SK-N-SH treated with all-trans-retinoic acid at 6 μM for 48 hours (cell line): ENCODE measurements around the gene KIF24.
"Not testable (repeated sequence)": the region's sequence is repeated elsewhere in the genome, so short reads cannot be mapped to it uniquely, and the experiment has no call there.

ENCODE experiments used
- ATAC-seq: fragments of 200-7000 bp; cut with Tn5 transposase; 3 replicates; pipeline ENCODE4 v1.9.1; 2020; ENCODE audit warnings: mild to moderate bottlenecking, moderate library complexity
- ARNTL ChIP-seq: fragments of 450-650 bp; formaldehyde crosslinking; IDR thresholded peaks from 2 replicates; pipeline ENCODE4 v1.5.0; 2020; ENCODE audit warnings: low read depth, mild to moderate bottlenecking, moderate library complexity, borderline replicate concordance
- BACH2 ChIP-seq: fragments of 250-450 bp; sonication (Bioruptor Pico); IDR thresholded peaks from 2 replicates; pipeline ENCODE4 v1.9.0; 2021; ENCODE audit warnings: mild to moderate bottlenecking, borderline replicate concordance
- ESRRG ChIP-seq: fragments of 250-450 bp; sonication (Bioruptor Pico); IDR thresholded peaks from 2 replicates; pipeline ENCODE4 v1.6.1; 2021; ENCODE audit warnings: mild to moderate bottlenecking
- GLIS3 ChIP-seq: fragments of 250-450 bp; sonication (Bioruptor Pico); IDR thresholded peaks from 2 replicates; pipeline ENCODE4 v1.5.0; 2020; ENCODE audit warnings: mild to moderate bottlenecking, moderate library complexity
- ISL1 ChIP-seq: fragments of 250-450 bp; sonication (Bioruptor Pico); IDR thresholded peaks from 2 replicates; pipeline ENCODE4 v2.1.2; 2022; ENCODE audit warnings: mild to moderate bottlenecking, moderate library complexity
- OSR1 ChIP-seq: fragments of 250-450 bp; sonication (Bioruptor Pico); IDR thresholded peaks from 2 replicates; pipeline ENCODE4 v1.8.0; 2022; ENCODE audit warnings: moderate library complexity, mild to moderate bottlenecking, inconsistent platforms
- PATZ1 ChIP-seq: fragments of 250-450 bp; sonication (Bioruptor Pico); IDR thresholded peaks from 2 replicates; pipeline ENCODE4 v1.8.0; 2020; ENCODE audit warnings: mild to moderate bottlenecking, moderate library complexity, borderline replicate concordance
- PPARA ChIP-seq: fragments of 250-450 bp; sonication (Bioruptor Pico); IDR thresholded peaks from 2 replicates; pipeline ENCODE4 v1.5.0; 2020; ENCODE audit warnings: mild to moderate bottlenecking, borderline replicate concordance
- RARB ChIP-seq: fragments of 250-450 bp; sonication (Bioruptor Pico); IDR thresholded peaks from 2 replicates; pipeline ENCODE4 v1.8.0; 2021; ENCODE audit warnings: mild to moderate bottlenecking, moderate library complexity
- SNAI2 ChIP-seq: fragments of 250-450 bp; sonication (Bioruptor Pico); IDR thresholded peaks from 2 replicates; pipeline ENCODE4 v1.5.0; 2020; ENCODE audit warnings: mild to moderate bottlenecking, moderate library complexity
- ZC3H10 ChIP-seq: fragments of 250-450 bp; sonication (Bioruptor Pico); IDR thresholded peaks from 2 replicates; pipeline ENCODE4 v1.5.1; 2021; ENCODE audit warnings: mild to moderate bottlenecking, moderate library complexity
- ZFP3 ChIP-seq: fragments of 250-450 bp; sonication (Bioruptor Pico); IDR thresholded peaks from 2 replicates; pipeline ENCODE4 v1.5.0; 2020; ENCODE audit warnings: mild to moderate bottlenecking, moderate library complexity
- ZFP30 ChIP-seq: fragments of 450-650 bp; formaldehyde crosslinking; IDR thresholded peaks from 2 replicates; pipeline ENCODE4 v1.5.0; 2022; ENCODE audit warnings: mild to moderate bottlenecking, moderate library complexity
- ZNF565 ChIP-seq: fragments of 450-650 bp; formaldehyde crosslinking; conservative IDR thresholded peaks from 2 replicates; pipeline ENCODE4 v1.5.0; 2020; ENCODE audit warnings: low read depth, mild to moderate bottlenecking, moderate library complexity
- ZNF70 ChIP-seq: fragments of 450-650 bp; formaldehyde crosslinking; IDR thresholded peaks from 2 replicates; pipeline ENCODE4 v1.5.0; 2020; ENCODE audit warnings: mild to moderate bottlenecking, moderate library complexity
- ZNF8 ChIP-seq: fragments of 450-650 bp; formaldehyde crosslinking; IDR thresholded peaks from 2 replicates; pipeline ENCODE4 v1.5.0; 2020; ENCODE audit warnings: mild to moderate bottlenecking, moderate library complexity
- TF ChIP-seq, protein P1 (sequence below): fragments of 250-450 bp; sonication (Bioruptor Pico); IDR thresholded peaks from 2 replicates; pipeline ENCODE4 v1.8.0; 2021; ENCODE audit warnings: low read depth, mild to moderate bottlenecking, moderate library complexity, borderline replicate concordance
- TF ChIP-seq, protein P2 (sequence below): fragments of 250-450 bp; sonication (Bioruptor Pico); IDR thresholded peaks from 2 replicates; pipeline ENCODE4 v1.5.1; 2021; ENCODE audit warnings: mild to moderate bottlenecking, moderate library complexity

KIF24 gene

DNA sequence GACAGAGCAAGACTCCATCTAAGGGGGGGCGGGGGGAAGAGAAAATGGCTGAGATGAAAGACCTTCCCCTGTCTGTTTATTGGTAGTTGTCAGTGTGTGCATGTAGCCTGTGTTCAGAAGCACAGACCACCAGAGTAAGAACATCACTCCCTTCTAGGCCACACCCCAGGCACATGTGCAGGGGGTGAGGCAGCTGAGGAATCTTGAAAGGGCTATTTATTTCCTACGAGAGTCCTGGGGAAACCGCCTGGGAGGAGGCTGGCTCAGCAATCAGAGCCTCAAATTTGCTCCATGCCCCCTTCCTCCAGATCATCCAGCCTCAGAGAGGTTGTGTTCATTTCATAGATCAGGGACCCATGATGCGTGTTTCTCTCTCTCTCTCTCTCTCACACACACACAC is 40.6 kb upstream of the KIF24 start (continued):
- no peak for TF ChIP-seq OSR1 (CRISPR knock-in tag)
- no peak for TF ChIP-seq ZFP3 (CRISPR knock-in tag)
- no peak for TF ChIP-seq ISL1 (CRISPR knock-in tag)
- no peak for TF ChIP-seq GLIS3 (CRISPR knock-in tag)
- TF ChIP-seq, protein P1, sequence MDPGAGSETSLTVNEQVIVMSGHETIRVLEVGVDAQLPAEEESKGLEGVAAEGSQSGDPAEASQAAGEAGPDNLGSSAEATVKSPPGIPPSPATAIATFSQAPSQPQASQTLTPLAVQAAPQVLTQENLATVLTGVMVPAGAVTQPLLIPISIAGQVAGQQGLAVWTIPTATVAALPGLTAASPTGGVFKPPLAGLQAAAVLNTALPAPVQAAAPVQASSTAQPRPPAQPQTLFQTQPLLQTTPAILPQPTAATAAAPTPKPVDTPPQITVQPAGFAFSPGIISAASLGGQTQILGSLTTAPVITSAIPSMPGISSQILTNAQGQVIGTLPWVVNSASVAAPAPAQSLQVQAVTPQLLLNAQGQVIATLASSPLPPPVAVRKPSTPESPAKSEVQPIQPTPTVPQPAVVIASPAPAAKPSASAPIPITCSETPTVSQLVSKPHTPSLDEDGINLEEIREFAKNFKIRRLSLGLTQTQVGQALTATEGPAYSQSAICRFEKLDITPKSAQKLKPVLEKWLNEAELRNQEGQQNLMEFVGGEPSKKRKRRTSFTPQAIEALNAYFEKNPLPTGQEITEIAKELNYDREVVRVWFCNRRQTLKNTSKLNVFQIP (CRISPR knock-in tag) = no peak
- no peak for TF ChIP-seq ZC3H10 (CRISPR knock-in tag)

DNA sequence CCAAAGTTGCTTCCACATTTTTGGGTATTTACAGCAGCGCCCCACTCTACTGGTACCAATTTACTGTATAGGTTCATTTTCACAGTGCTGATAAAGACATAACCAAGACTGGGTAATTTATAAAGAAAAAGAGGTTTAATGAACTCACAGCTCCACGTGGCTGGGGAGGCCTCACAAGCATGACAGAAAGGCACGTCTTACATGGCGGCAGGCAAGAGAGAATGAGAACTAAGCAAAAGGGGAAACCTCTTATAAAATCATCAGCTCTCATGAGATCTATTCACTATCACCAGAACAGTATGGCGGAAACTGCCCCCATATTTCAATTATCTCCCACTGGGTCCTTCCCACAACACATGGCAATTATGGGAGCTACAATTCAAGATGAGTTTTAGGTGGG is 39.7 kb upstream of the KIF24 start:
- ATAC-seq = not testable (repeated sequence)

- not testable (repeated sequence) for ATAC-seq
Measured at GRCh38 chr9:34367751-34368410, 38.8 kb upstream of the KIF24 start.

- TF ChIP-seq ARNTL (CRISPR knock-in tag) (no peak), BACH2 (CRISPR knock-in tag) (no peak), ZNF70 (CRISPR knock-in tag) (no peak), ZFP30 (no peak), ISL1 (CRISPR knock-in tag) (no peak)
- TF ChIP-seq, all 23 proteins: peak for 0
- no peak for ATAC-seq
Measured at GRCh38 chr9:34366365-34366764, 37.3 kb upstream of the KIF24 start.

DNA sequence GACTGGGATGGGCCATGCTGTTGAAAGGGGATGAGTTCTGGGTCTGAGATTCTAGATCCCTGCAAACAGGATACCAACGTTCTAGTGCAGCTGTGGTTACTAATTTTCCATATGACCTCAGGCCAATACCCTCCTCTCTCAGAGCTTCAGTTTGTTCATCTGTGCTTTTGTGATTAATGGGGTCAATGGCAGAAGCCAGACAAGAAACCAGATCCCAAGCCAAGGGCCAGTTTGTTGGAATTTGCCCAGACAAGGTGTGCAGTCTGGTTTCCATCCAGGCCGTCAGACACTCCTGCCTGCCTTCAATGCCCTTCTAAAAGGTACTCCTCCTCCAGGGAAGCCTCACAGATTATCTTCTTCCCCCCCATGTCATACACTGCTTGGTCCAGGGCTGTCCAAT is 36.2 kb upstream of the KIF24 start:
- TF ChIP-seq RARB (CRISPR knock-in tag) = no peak
- no peak for TF ChIP-seq ZNF70 (CRISPR knock-in tag)
- no peak for TF ChIP-seq GLIS3 (CRISPR knock-in tag)
- TF ChIP-seq, protein P2, sequence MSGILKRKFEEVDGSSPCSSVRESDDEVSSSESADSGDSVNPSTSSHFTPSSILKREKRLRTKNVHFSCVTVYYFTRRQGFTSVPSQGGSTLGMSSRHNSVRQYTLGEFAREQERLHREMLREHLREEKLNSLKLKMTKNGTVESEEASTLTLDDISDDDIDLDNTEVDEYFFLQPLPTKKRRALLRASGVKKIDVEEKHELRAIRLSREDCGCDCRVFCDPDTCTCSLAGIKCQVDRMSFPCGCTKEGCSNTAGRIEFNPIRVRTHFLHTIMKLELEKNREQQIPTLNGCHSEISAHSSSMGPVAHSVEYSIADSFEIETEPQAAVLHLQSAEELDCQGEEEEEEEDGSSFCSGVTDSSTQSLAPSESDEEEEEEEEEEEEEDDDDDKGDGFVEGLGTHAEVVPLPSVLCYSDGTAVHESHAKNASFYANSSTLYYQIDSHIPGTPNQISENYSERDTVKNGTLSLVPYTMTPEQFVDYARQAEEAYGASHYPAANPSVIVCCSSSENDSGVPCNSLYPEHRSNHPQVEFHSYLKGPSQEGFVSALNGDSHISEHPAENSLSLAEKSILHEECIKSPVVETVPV (CRISPR knock-in tag) = no peak
- ATAC-seq = no peak

DNA sequence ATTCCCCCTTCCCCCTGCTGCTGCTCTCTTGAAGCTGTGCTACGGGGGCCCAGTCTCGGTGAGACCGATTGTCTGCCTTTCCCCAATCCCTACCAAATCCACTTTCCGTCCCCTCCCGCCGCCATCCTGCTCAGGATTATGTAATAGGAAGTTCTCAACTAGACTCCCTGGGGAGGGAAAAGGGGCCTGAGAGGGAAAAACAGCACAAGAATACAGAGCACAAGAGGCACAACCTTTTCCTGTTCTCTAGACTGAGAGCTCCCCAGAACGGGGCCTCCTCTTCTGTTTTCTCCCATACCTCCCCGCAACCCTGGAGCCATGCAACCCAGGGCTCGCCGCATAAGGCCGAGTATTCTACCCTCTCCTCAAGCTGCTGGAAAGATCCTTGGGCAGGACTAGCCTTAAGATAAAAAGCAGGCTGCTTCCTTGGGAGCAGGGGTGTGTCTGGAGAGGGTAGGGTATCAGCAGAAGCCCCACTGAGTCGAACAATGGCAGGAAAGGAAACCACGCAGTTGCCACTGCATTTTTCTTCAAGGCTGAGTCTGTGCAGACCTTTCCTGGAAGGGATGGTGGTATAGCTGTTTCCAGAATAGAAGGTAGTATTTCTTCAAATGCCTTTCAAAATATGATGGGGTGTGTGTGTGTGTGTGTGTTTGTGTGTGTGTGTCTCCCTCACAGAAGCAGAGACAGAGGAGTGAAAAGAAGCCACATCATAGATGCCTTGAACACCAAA is 34.7 kb upstream of the KIF24 start:
- ATAC-seq = no peak
- TF ChIP-seq, protein P2 (CRISPR knock-in tag) = no peak
- TF ChIP-seq ESRRG (CRISPR knock-in tag) (no peak), ZNF70 (CRISPR knock-in tag) (no peak), RARB (CRISPR knock-in tag) (no peak), ZNF565 (CRISPR knock-in tag) (no peak), PPARA (CRISPR knock-in tag) (no peak), OSR1 (CRISPR knock-in tag) (no peak), SNAI2 (no peak), PATZ1 (CRISPR knock-in tag) (no peak), BACH2 (CRISPR knock-in tag) (no peak), ZFP3 (CRISPR knock-in tag) (no peak), ARNTL (CRISPR knock-in tag) (no peak), ZNF8 (CRISPR knock-in tag) (no peak)
